Measurements from ENCODE around the gene APLF. TPM values are rescaled to one million over a fixed set of nuclear protein-coding genes. Genes with fewer than 3 reads are reported as not detected.

APLF gene
- total RNA-seq, 1 donor from 2014 or later: 2.5 TPM

GRCh38 chr2:68456198-68456597 lies 11.2 kb upstream of the APLF start:
- no peak for FAIRE-seq

GRCh38 chr2:68458981-68459380 lies 8.4 kb upstream of the APLF start:
- Mint-ChIP-seq H3K27me3 (ENCODE audit: low read depth, unreplicated experiment) (no peaks in the 10 kb centered on the region), H3K36me3 (ENCODE audit: low read depth, unreplicated experiment) (no peaks in the 10 kb centered on the region), H3K4me1 (ENCODE audit: low read depth, unreplicated experiment) (peaks cover 5% of the 10 kb centered on the region), H3K9me3 (ENCODE audit: unreplicated experiment) (no peaks in the 10 kb centered on the region), H3K4me3 (ENCODE audit: unreplicated experiment) (no peak overlapping the region), H3K27ac (ENCODE audit: unreplicated experiment) (no peak overlapping the region)
- no peaks in the 10 kb centered on the region for H3K36me3 ChIP-seq (ENCODE audit: insufficient read depth, low read length)
- FAIRE-seq (no peak), DNase-seq (ENCODE audit: low read depth) (peak; percentile 66)
- H3K9me3 ChIP-seq (ENCODE audit: insufficient read depth, low read depth, low read length): no peaks in the 10 kb centered on the region
- H3K27me3 ChIP-seq (ENCODE audit: insufficient read depth, low read length): no peaks in the 10 kb centered on the region
- no peak overlapping the region for H3K4me3 ChIP-seq (ENCODE audit: insufficient read depth, low read depth, low read length)
- H3K4me2 ChIP-seq (ENCODE audit: low read length): peak overlapping the region; percentile 48
- no peaks in the 10 kb centered on the region for H4K20me1 ChIP-seq (ENCODE audit: insufficient read depth, low read length)
- no peak overlapping the region for H3K27ac ChIP-seq (ENCODE audit: low read depth, low read length)
- H3K79me2 ChIP-seq (ENCODE audit: insufficient read depth, low read length): no peaks in the 10 kb centered on the region
- no peak overlapping the region for H3K9ac ChIP-seq (ENCODE audit: low read length)
- peaks cover 4% of the 10 kb centered on the region for H3K4me1 ChIP-seq (ENCODE audit: insufficient read depth, low read length)
- H2AFZ ChIP-seq (ENCODE audit: low read depth, low read length): no peak overlapping the region
- TF ChIP-seq CTCF (IDR thresholded peaks at IDR 0.05; ENCODE audit: insufficient read depth, low read depth, low read length) (no peak), EZH2 (IDR thresholded peaks at IDR 0.05; ENCODE audit: insufficient read depth, low read length) (no peak)

More at GRCh38 chr2:68456198-68456597, 11.2 kb upstream of the APLF start:
- no peak overlapping the region for H3K4me3 ChIP-seq (ENCODE audit: insufficient read depth, low read depth, low read length)
- no peak overlapping the region for H3K27ac ChIP-seq (ENCODE audit: low read depth, low read length)
- H3K4me1 Mint-ChIP-seq (ENCODE audit: low read depth, unreplicated experiment): peaks cover 5% of the 10 kb centered on the region
- H3K4me2 ChIP-seq (ENCODE audit: low read length): no peak overlapping the region
- no peaks in the 10 kb centered on the region for H4K20me1 ChIP-seq (ENCODE audit: insufficient read depth, low read length)
- H3K4me1 ChIP-seq (ENCODE audit: insufficient read depth, low read length): peaks cover 4% of the 10 kb centered on the region
- H3K9me3 Mint-ChIP-seq (ENCODE audit: unreplicated experiment): no peaks in the 10 kb centered on the region
- H3K79me2 ChIP-seq (ENCODE audit: insufficient read depth, low read length): no peaks in the 10 kb centered on the region
- no peak overlapping the region for H3K27ac Mint-ChIP-seq (ENCODE audit: unreplicated experiment)
- H3K36me3 Mint-ChIP-seq (ENCODE audit: low read depth, unreplicated experiment): no peaks in the 10 kb centered on the region
- no peaks in the 10 kb centered on the region for H3K9me3 ChIP-seq (ENCODE audit: insufficient read depth, low read depth, low read length)
- no peaks in the 10 kb centered on the region for H3K27me3 ChIP-seq (ENCODE audit: insufficient read depth, low read length)
- no peaks in the 10 kb centered on the region for H3K36me3 ChIP-seq (ENCODE audit: insufficient read depth, low read length)
- no peaks in the 10 kb centered on the region for H3K27me3 Mint-ChIP-seq (ENCODE audit: low read depth, unreplicated experiment)
- no peak overlapping the region for H3K9ac ChIP-seq (ENCODE audit: low read length)
- no peak for TF ChIP-seq CTCF (IDR thresholded peaks at IDR 0.05; ENCODE audit: insufficient read depth, low read depth, low read length)
- TF ChIP-seq EZH2 (IDR thresholded peaks at IDR 0.05; ENCODE audit: insufficient read depth, low read length): no peak
- no peak for DNase-seq (ENCODE audit: low read depth)
- H3K4me3 Mint-ChIP-seq (ENCODE audit: unreplicated experiment): no peak overlapping the region
- no peak overlapping the region for H2AFZ ChIP-seq (ENCODE audit: low read depth, low read length)

- H3K4me1 Mint-ChIP-seq (ENCODE audit: low read depth, unreplicated experiment): peaks cover 6% of the 10 kb centered on the region
- Histone ChIP-seq H3K4me3 (ENCODE audit: insufficient read depth, low read depth, low read length) (no peak overlapping the region), H3K27ac (ENCODE audit: low read depth, low read length) (no peak overlapping the region), H4K20me1 (ENCODE audit: insufficient read depth, low read length) (no peaks in the 10 kb centered on the region), H3K4me1 (ENCODE audit: insufficient read depth, low read length) (peaks cover 11% of the 10 kb centered on the region), H3K27me3 (ENCODE audit: insufficient read depth, low read length) (no peaks in the 10 kb centered on the region), H3K4me2 (ENCODE audit: low read length) (no peak overlapping the region), H2AFZ (ENCODE audit: low read depth, low read length) (no peak overlapping the region), H3K9me3 (ENCODE audit: insufficient read depth, low read depth, low read length) (no peaks in the 10 kb centered on the region), H3K79me2 (ENCODE audit: insufficient read depth, low read length) (peaks cover 3% of the 10 kb centered on the region), H3K9ac (ENCODE audit: low read length) (no peak overlapping the region), H3K36me3 (ENCODE audit: insufficient read depth, low read length) (no peaks in the 10 kb centered on the region)
- FAIRE-seq: no peak
- peak; percentile 31 for DNase-seq (ENCODE audit: low read depth)
- no peak overlapping the region for H3K4me3 Mint-ChIP-seq (ENCODE audit: unreplicated experiment)
- H3K9me3 Mint-ChIP-seq (ENCODE audit: unreplicated experiment): no peaks in the 10 kb centered on the region
- H3K36me3 Mint-ChIP-seq (ENCODE audit: low read depth, unreplicated experiment): no peaks in the 10 kb centered on the region
- no peak overlapping the region for H3K27ac Mint-ChIP-seq (ENCODE audit: unreplicated experiment)
- no peaks in the 10 kb centered on the region for H3K27me3 Mint-ChIP-seq (ENCODE audit: low read depth, unreplicated experiment)
- TF ChIP-seq CTCF (IDR thresholded peaks at IDR 0.05; ENCODE audit: insufficient read depth, low read depth, low read length) (peak; percentile 79), EZH2 (IDR thresholded peaks at IDR 0.05; ENCODE audit: insufficient read depth, low read length) (no peak)
Observed at GRCh38 chr2:68463287-68463877, 4.0 kb upstream of the APLF start.
